ENCODE measurements around the gene NXPH2. TPM values are rescaled to one million over a fixed set of nuclear protein-coding genes. Genes with fewer than 3 reads are reported as not detected.
"Not testable (repeated sequence)": the region's sequence is repeated elsewhere in the genome, so short reads cannot be mapped to it uniquely, and the experiment has no call there.

Gene NXPH2
- total RNA-seq, 1 donor from 2014 or later: not detected

- DNase-seq (ENCODE audit: extremely low read depth, low read depth, low spot score): no peak
Measured at GRCh38 chr2:138648606-138649005, 131.6 kb downstream of the NXPH2 start.

GRCh38 chr2:138644776-138645175 lies 135.4 kb downstream of the NXPH2 start:
- not testable (repeated sequence) for DNase-seq (ENCODE audit: extremely low read depth, low read depth, low spot score)

- no peak for DNase-seq (ENCODE audit: extremely low read depth, low read depth, low spot score)
Measured at GRCh38 chr2:138640921-138641676, 139.1 kb downstream of the NXPH2 start.

GRCh38 chr2:138637686-138638085 lies 142.5 kb downstream of the NXPH2 start:
- no peak for DNase-seq (ENCODE audit: extremely low read depth, low read depth, low spot score)

- DNase-seq (ENCODE audit: extremely low read depth, low read depth, low spot score): no peak
Measured at GRCh38 chr2:138637061-138637460, 143.1 kb downstream of the NXPH2 start.

GRCh38 chr2:138633049-138633448 lies 147.1 kb downstream of the NXPH2 start:
- DNase-seq (ENCODE audit: extremely low read depth, low read depth, low spot score): no peak

GRCh38 chr2:138632066-138632620 lies 148.0 kb downstream of the NXPH2 start:
- no peak for DNase-seq (ENCODE audit: extremely low read depth, low read depth, low spot score)

- DNase-seq (ENCODE audit: extremely low read depth, low read depth, low spot score): no peak
Measured at GRCh38 chr2:138630164-138630563, 150.0 kb downstream of the NXPH2 start.

- DNase-seq (ENCODE audit: extremely low read depth, low read depth, low spot score): no peak
Measured at GRCh38 chr2:138626148-138626547, 154.0 kb downstream of the NXPH2 start.

- no peak for DNase-seq (ENCODE audit: extremely low read depth, low read depth, low spot score)
Measured at GRCh38 chr2:138622613-138623012, 157.6 kb downstream of the NXPH2 start.

- DNase-seq (ENCODE audit: extremely low read depth, low read depth, low spot score): no peak
Measured at GRCh38 chr2:138621139-138621538, 159.1 kb downstream of the NXPH2 start.

- no peak for DNase-seq (ENCODE audit: extremely low read depth, low read depth, low spot score)
Measured at GRCh38 chr2:138620431-138620830, 159.8 kb downstream of the NXPH2 start.
